WTC11 (cell line): ENCODE results near the gene LBHD2. TPM values are rescaled to one million over a fixed set of nuclear protein-coding genes. Genes with fewer than 3 reads are reported as not detected.

Experiments used
- ATAC-seq: fragments of 200-7000 bp; cut with Tn5 transposase; 2 replicates; pipeline ENCODE4 v1.10.0; 2021; ENCODE audit warnings: mild to moderate bottlenecking, moderate library complexity
- CTCF ChIA-PET: fragments of 300-600 bp; sonication (Branson Sonifier 250); formaldehyde crosslinking; loops from one replicate; lab custom pipeline; 2021; ENCODE audit warnings: antibody characterized with exemption; lab: Charles Lee
- POLR2A ChIA-PET: fragments of 350-600 bp; sonication (Branson Sonifier 250); formaldehyde crosslinking; loops from one replicate; lab custom pipeline; 2021; ENCODE audit warnings: antibody characterized with exemption; lab: Charles Lee
- DNase-seq: peaks from one replicate; pipeline ENCODE4 v3.0.0; 2021; ENCODE audit warnings: low spot score
- H3K27ac Mint-ChIP-seq: 2 replicates; pipeline ENCODE4 v1.8.0; 2021; ENCODE audit warnings: mixed read lengths
- H3K27me3 Mint-ChIP-seq: 2 replicates; pipeline ENCODE4 v1.8.0; 2021; ENCODE audit warnings: low read depth, mild to moderate bottlenecking, moderate library complexity, mixed read lengths
- H3K36me3 Mint-ChIP-seq: 2 replicates; pipeline ENCODE4 v1.8.0; 2021; ENCODE audit warnings: mixed read lengths
- H3K4me1 Mint-ChIP-seq: 2 replicates; pipeline ENCODE4 v1.8.0; 2022; ENCODE audit warnings: mixed read lengths
- H3K4me3 Mint-ChIP-seq: 2 replicates; pipeline ENCODE4 v1.8.0; 2021; ENCODE audit warnings: mild to moderate bottlenecking, moderate library complexity, mixed read lengths
- H3K9me3 Mint-ChIP-seq: 2 replicates; pipeline ENCODE4 v1.8.0; 2021; ENCODE audit warnings: mixed read lengths
- ARID4B ChIP-seq: sonication (generic); formaldehyde crosslinking; IDR thresholded peaks from 2 replicates; pipeline ENCODE4 v1.8.0; 2023; ENCODE audit warnings: missing genetic modification reagents, mild to moderate bottlenecking, borderline replicate concordance
- ATF2 ChIP-seq: sonication (generic); formaldehyde crosslinking; IDR thresholded peaks from 2 replicates; pipeline ENCODE4 v1.8.1; 2022; ENCODE audit warnings: low read depth, missing genetic modification reagents, borderline replicate concordance
- CREB1 ChIP-seq: sonication (generic); formaldehyde crosslinking; IDR thresholded peaks from 2 replicates; pipeline ENCODE4 v1.8.0; 2023; ENCODE audit warnings: mild to moderate bottlenecking, missing genetic modification reagents
- E2F4 ChIP-seq: sonication (generic); formaldehyde crosslinking; IDR thresholded peaks from 2 replicates; pipeline ENCODE4 v1.8.1; 2022; ENCODE audit warnings: low read depth, mild to moderate bottlenecking, moderate library complexity, missing genetic modification reagents, borderline replicate concordance
- ELF4 ChIP-seq: sonication (generic); formaldehyde crosslinking; IDR thresholded peaks from 2 replicates; pipeline ENCODE4 v1.8.1; 2022; ENCODE audit warnings: low read depth, mild to moderate bottlenecking, moderate library complexity, missing genetic modification reagents
- GABPB1 ChIP-seq: sonication (generic); formaldehyde crosslinking; IDR thresholded peaks from 2 replicates; pipeline ENCODE4 v1.8.1; 2023; ENCODE audit warnings: mild to moderate bottlenecking, missing genetic modification reagents
- IRF2 ChIP-seq: sonication (generic); formaldehyde crosslinking; IDR thresholded peaks from 2 replicates; pipeline ENCODE4 v1.8.0; 2022; ENCODE audit warnings: low read depth, missing genetic modification reagents, borderline replicate concordance
- JUN ChIP-seq: sonication (generic); formaldehyde crosslinking; IDR thresholded peaks from 2 replicates; pipeline ENCODE4 v1.8.0; 2023; ENCODE audit warnings: mild to moderate bottlenecking, missing genetic modification reagents
- MYBL2 ChIP-seq: sonication (generic); formaldehyde crosslinking; IDR thresholded peaks from 2 replicates; pipeline ENCODE4 v1.8.1; 2023; ENCODE audit warnings: mild to moderate bottlenecking, moderate library complexity, missing genetic modification reagents
- NFATC4 ChIP-seq: fragments of 250-450 bp; sonication (Bioruptor Pico); IDR thresholded peaks from 2 replicates; pipeline ENCODE4 v1.9.0; 2021; ENCODE audit warnings: mild to moderate bottlenecking
- PRDM15 ChIP-seq: sonication (generic); formaldehyde crosslinking; IDR thresholded peaks from 2 replicates; pipeline ENCODE4 v1.8.0; 2022; ENCODE audit warnings: missing genetic modification reagents
- PREB ChIP-seq: sonication (generic); formaldehyde crosslinking; IDR thresholded peaks from 2 replicates; pipeline ENCODE4 v1.8.1; 2022; ENCODE audit warnings: mild to moderate bottlenecking, missing genetic modification reagents, moderate library complexity, borderline replicate concordance
- SMAD4 ChIP-seq: sonication (generic); formaldehyde crosslinking; IDR thresholded peaks from 2 replicates; pipeline ENCODE4 v1.8.0; 2022; ENCODE audit warnings: mild to moderate bottlenecking, missing genetic modification reagents
- USF1 ChIP-seq: sonication (generic); formaldehyde crosslinking; IDR thresholded peaks from 2 replicates; pipeline ENCODE4 v1.8.0; 2022; ENCODE audit warnings: mild to moderate bottlenecking, missing genetic modification reagents
- ZBTB21 ChIP-seq: sonication (generic); formaldehyde crosslinking; IDR thresholded peaks from 2 replicates; pipeline ENCODE4 v1.8.1; 2023; ENCODE audit warnings: mild to moderate bottlenecking, missing genetic modification reagents, borderline replicate concordance
- ZNF138 ChIP-seq: sonication (generic); formaldehyde crosslinking; conservative IDR thresholded peaks from 2 replicates; pipeline ENCODE4 v1.8.1; 2022; ENCODE audit warnings: mild to moderate bottlenecking, moderate library complexity, missing genetic modification reagents
- ZNF416 ChIP-seq: fragments of 250-450 bp; sonication (Bioruptor Pico); IDR thresholded peaks from 2 replicates; pipeline ENCODE4 v1.9.0; 2021; ENCODE audit warnings: mild to moderate bottlenecking, inconsistent platforms
- ZNF423 ChIP-seq: fragments of 250-450 bp; sonication (Bioruptor Pico); IDR thresholded peaks from 2 replicates; pipeline ENCODE4 v2.1.2; 2022; ENCODE audit warnings: mild to moderate bottlenecking, moderate library complexity
- ZNF425 ChIP-seq: fragments of 250-450 bp; sonication (Bioruptor Pico); conservative IDR thresholded peaks from 2 replicates; pipeline ENCODE4 v1.9.0; 2021; ENCODE audit warnings: mild to moderate bottlenecking
- total RNA-seq: library from RNA; stranded (reverse); gene quantifications from 3 replicates; pipeline ENCODE4 v1.2.3, GENCODE V29; 2021

The LBHD2 gene
- total RNA-seq, 1 experiment from 2014 or later = not detected

GRCh38 chr14:103130965-103131364 is 47.0 kb downstream of the LBHD2 start:
- Mint-ChIP-seq H3K4me3 (no peak overlapping the region), H3K36me3 (peaks cover 5% of the 10 kb centered on the region; the same call in 1 of the 2 replicates), H3K9me3 (no peaks in the 10 kb centered on the region)
- DNase-seq (no peak), ATAC-seq (no peak)
- CTCF ChIA-PET = interaction anchor here (0.6 to 12.3 kb wide), 5 partner anchors 10 to 55 kb away, joined by 3 to 199 read pairs (median 8); no protein-coding TSS in a partner anchor
- POLR2A ChIA-PET = no interaction called here
- TF ChIP-seq USF1 (CRISPR knock-in tag) (no peak), ARID4B (no peak), CREB1 (CRISPR knock-in tag) (no peak), E2F4 (CRISPR knock-in tag) (no peak), ZNF416 (CRISPR knock-in tag) (no peak), SMAD4 (CRISPR knock-in tag) (no peak), ZNF423 (CRISPR knock-in tag) (no peak), ATF2 (no peak), JUN (CRISPR knock-in tag) (no peak), ZNF425 (no peak), GABPB1 (CRISPR knock-in tag) (no peak), NFATC4 (CRISPR knock-in tag) (no peak), IRF2 (CRISPR knock-in tag) (no peak), ZNF138 (CRISPR knock-in tag) (no peak), PREB (no peak), PRDM15 (CRISPR knock-in tag) (no peak), ZBTB21 (no peak), MYBL2 (CRISPR knock-in tag) (no peak), ELF4 (no peak)
- TF ChIP-seq, all 79 proteins: peak for 0
- no peak overlapping the region for H3K27ac Mint-ChIP-seq
- H3K4me1 Mint-ChIP-seq = peaks cover 15% of the 10 kb centered on the region
- peaks cover 19% of the 10 kb centered on the region for H3K27me3 Mint-ChIP-seq
